AG04450 (cell line): ENCODE measurements around the gene RAB11FIP2. TPM values are rescaled to one million over a fixed set of nuclear protein-coding genes. Genes with fewer than 3 reads are reported as not detected.

Source experiments
- CTCF ChIA-PET: fragments of 300-600, 350-600 bp; formaldehyde crosslinking; extraction: SDS; loops from one replicate; lab custom pipeline; 2022; ENCODE audit warnings: antibody characterized with exemption, inconsistent platforms; lab: Charles Lee
- POLR2A ChIA-PET: fragments of 350-600 bp; formaldehyde crosslinking; extraction: SDS; loops from one replicate; lab custom pipeline; 2021; ENCODE audit warnings: antibody characterized with exemption, inconsistent platforms; lab: Yijun Ruan, JAX
- DNase-seq: peaks from one replicate; pipeline ENCODE4 v3.0.0-alpha.2; 2011; ENCODE audit warnings: low read depth, low spot score
- H3K27ac ChIP-seq: one replicate; pipeline ENCODE4 v1.5.1; 2012; ENCODE audit warnings: low read depth, low read length, control low read depth
- H3K27me3 ChIP-seq: one replicate; pipeline ENCODE4 v1.6.0; 2012; ENCODE audit warnings: low read length; ENCODE audit not compliant: control insufficient read depth, insufficient read depth
- H3K4me3 ChIP-seq: 2 replicates; pipeline ENCODE4 v1.5.1; 2011; ENCODE audit warnings: mild to moderate bottlenecking, low read depth, low read length, control low read depth
- H3K9me3 ChIP-seq: 2 replicates; pipeline ENCODE4 v1.5.1; 2012; ENCODE audit warnings: low read length; ENCODE audit not compliant: control insufficient read depth, insufficient read depth
- CTCF ChIP-seq: IDR thresholded peaks from 2 replicates; pipeline ENCODE4 v1.5.1; 2011; ENCODE audit warnings: low read depth, low read length, control low read depth, inconsistent platforms
- polyA plus RNA-seq: library from polyadenylated mRNA; depleted of rRNA; stranded (reverse); fragments of >200 nt; gene quantifications from 2 replicates; pipeline ENCODE4 v1.2.3, GENCODE V29; 2011

Gene RAB11FIP2
- polyA plus RNA-seq, 1 experiment, result 10.4 TPM

- DNase-seq, result no peak
- TF ChIP-seq CTCF, result no peak
- ChIA-PET CTCF (no interaction called here), POLR2A (no interaction called here)
- Histone ChIP-seq H3K9me3 (no peaks in the 10 kb centered on the region), H3K4me3 (no peak overlapping the region), H3K27ac (no peak overlapping the region), H3K27me3 (no peaks in the 10 kb centered on the region)
These were observed 49.1 kb downstream of the RAB11FIP2 start for GRCh38 chr10:117997673-117998072.

GRCh38 chr10:117996709-117997108 is 50.0 kb downstream of the RAB11FIP2 start:
- H3K27me3 ChIP-seq, result no peaks in the 10 kb centered on the region
- TF ChIP-seq CTCF, result no peak
- POLR2A ChIA-PET, result no interaction called here
- no peak overlapping the region for H3K4me3 ChIP-seq
- no peak overlapping the region for H3K27ac ChIP-seq
- CTCF ChIA-PET, result no interaction called here
- DNase-seq, result no peak
- no peaks in the 10 kb centered on the region for H3K9me3 ChIP-seq

GRCh38 chr10:117994771-117995170 is 52.0 kb downstream of the RAB11FIP2 start:
- no peak overlapping the region for H3K27ac ChIP-seq
- no peaks in the 10 kb centered on the region for H3K9me3 ChIP-seq
- ChIA-PET POLR2A (no interaction called here), CTCF (interaction anchor here (0.6 kb wide), 1 partner anchor 51 kb away, joined by 3 read pairs; no protein-coding TSS in a partner anchor)
- TF ChIP-seq CTCF, result no peak
- no peaks in the 10 kb centered on the region for H3K27me3 ChIP-seq
- H3K4me3 ChIP-seq, result no peak overlapping the region
- DNase-seq, result no peak

GRCh38 chr10:117993166-117993565 is 53.6 kb downstream of the RAB11FIP2 start:
- H3K27me3 ChIP-seq, result no peaks in the 10 kb centered on the region
- no peaks in the 10 kb centered on the region for H3K9me3 ChIP-seq
- ChIA-PET POLR2A (no interaction called here), CTCF (no interaction called here)
- no peak for TF ChIP-seq CTCF
- H3K4me3 ChIP-seq, result no peak overlapping the region
- DNase-seq, result no peak
- no peak overlapping the region for H3K27ac ChIP-seq

- DNase-seq, result no peak
- CTCF ChIA-PET, result no interaction called here
- POLR2A ChIA-PET, result interaction anchor here (0.7 kb wide), 1 partner anchor 55 kb away, joined by 3 read pairs; no protein-coding TSS in a partner anchor
- no peaks in the 10 kb centered on the region for H3K9me3 ChIP-seq
- H3K27me3 ChIP-seq, result no peaks in the 10 kb centered on the region
- no peak overlapping the region for H3K4me3 ChIP-seq
- H3K27ac ChIP-seq, result no peak overlapping the region
- TF ChIP-seq CTCF, result no peak
These were observed 55.0 kb downstream of the RAB11FIP2 start for GRCh38 chr10:117991701-117992100.
